Prostate gland (tissue), 2 donors: ENCODE data around the gene SLC25A5.
"Not testable (repeated sequence)": the region's sequence is repeated elsewhere in the genome, so short reads cannot be mapped to it uniquely, and the experiment has no call there.

Experiments
- CTCF ChIP-seq, 4 experiments: fragments of 200-600 bp in 2 of 4; fragments of 450-650 bp in 2 of 4; sonication (generic) in 2 of 4; IDR thresholded peaks; 1 replicate in 3 of 4; 2 replicates in 1 of 4; pipeline ENCODE4 v1.5.1; 2016 to 2019; ENCODE audit warnings: antibody characterized with exemption in 4 of 4, mild to moderate bottlenecking in 2 of 4, moderate library complexity in 2 of 4
- POLR2A ChIP-seq: fragments of 450-650 bp; IDR thresholded peaks from one replicate; pipeline ENCODE4 v1.6.1; 2016; ENCODE audit warnings: antibody characterized with exemption, mild to moderate bottlenecking

GRCh38 chrX:119487766-119488165, 19.5 kb downstream of the SLC25A5 start:
- not testable (repeated sequence) for TF ChIP-seq CTCF (IDR thresholded peaks at IDR 0.05); POLR2A
